D341Med (cell line): ENCODE data around the gene DOCK9.

Source experiments
- DNase-seq: peaks from one replicate; pipeline ENCODE4 v3.0.0; 2012; ENCODE audit warnings: low spot score

The DOCK9 gene

GRCh38 chr13:98977568-98978265 lies at the start of gene DOCK9:
TSS of gene DOCK9 (minus strand) at chr13:98978064. CDS start at chr13:98977909, 155 bp downstream.
- no peak for DNase-seq

- DNase-seq = no peak
These were observed 49.4 kb upstream of the DOCK9 start for GRCh38 chr13:99027260-99027659.

- DNase-seq = no peak
These were observed 45.1 kb upstream of the DOCK9 start for GRCh38 chr13:99022941-99023340.

GRCh38 chr13:99018418-99019180 lies 40.7 kb upstream of the DOCK9 start:
- no peak for DNase-seq

GRCh38 chr13:99015606-99016490 lies 38.0 kb upstream of the DOCK9 start:
- DNase-seq = no peak

GRCh38 chr13:99014522-99014921 lies 36.7 kb upstream of the DOCK9 start:
- no peak for DNase-seq

GRCh38 chr13:99013951-99014350 lies 36.1 kb upstream of the DOCK9 start:
- no peak for DNase-seq

- no peak for DNase-seq
These were observed 34.7 kb upstream of the DOCK9 start for GRCh38 chr13:99012539-99012938.

GRCh38 chr13:99009987-99010551 lies 32.2 kb upstream of the DOCK9 start:
- no peak for DNase-seq

GRCh38 chr13:99008577-99008976 lies 30.7 kb upstream of the DOCK9 start:
- no peak for DNase-seq

GRCh38 chr13:99007414-99007986 lies 29.6 kb upstream of the DOCK9 start:
- DNase-seq = no peak

GRCh38 chr13:99005609-99006008 lies 27.7 kb upstream of the DOCK9 start:
- DNase-seq = no peak

- DNase-seq = no peak
These were observed 27.1 kb upstream of the DOCK9 start for GRCh38 chr13:99004978-99005377.

GRCh38 chr13:99003851-99004471 lies 26.1 kb upstream of the DOCK9 start:
- DNase-seq = no peak

- no peak for DNase-seq
These were observed 25.3 kb upstream of the DOCK9 start for GRCh38 chr13:99003186-99003585.

GRCh38 chr13:99002172-99002710 lies 24.4 kb upstream of the DOCK9 start:
- no peak for DNase-seq

GRCh38 chr13:99000137-99000536 lies 22.3 kb upstream of the DOCK9 start:
- no peak for DNase-seq

GRCh38 chr13:98999639-98999952 lies 21.7 kb upstream of the DOCK9 start:
- no peak for DNase-seq

- DNase-seq = no peak
These were observed 21.2 kb upstream of the DOCK9 start for GRCh38 chr13:98998831-98999638.
